ENCODE measurements around the gene NHSL2.

NHSL2 gene

GRCh38 chrX:72107320-72107719 is 196.7 kb downstream of the NHSL2 start:
- DNase-seq (ENCODE audit: insufficient read length) (no peak), FAIRE-seq (no peak)
- TF ChIP-seq TAF1 (IDR thresholded peaks at IDR 0.05; ENCODE audit: borderline replicate concordance, low read depth, low read length): no peak
- no peak for TF ChIP-seq POLR2AphosphoS5 (IDR thresholded peaks at IDR 0.05; ENCODE audit: low read depth, low read length)

DNA sequence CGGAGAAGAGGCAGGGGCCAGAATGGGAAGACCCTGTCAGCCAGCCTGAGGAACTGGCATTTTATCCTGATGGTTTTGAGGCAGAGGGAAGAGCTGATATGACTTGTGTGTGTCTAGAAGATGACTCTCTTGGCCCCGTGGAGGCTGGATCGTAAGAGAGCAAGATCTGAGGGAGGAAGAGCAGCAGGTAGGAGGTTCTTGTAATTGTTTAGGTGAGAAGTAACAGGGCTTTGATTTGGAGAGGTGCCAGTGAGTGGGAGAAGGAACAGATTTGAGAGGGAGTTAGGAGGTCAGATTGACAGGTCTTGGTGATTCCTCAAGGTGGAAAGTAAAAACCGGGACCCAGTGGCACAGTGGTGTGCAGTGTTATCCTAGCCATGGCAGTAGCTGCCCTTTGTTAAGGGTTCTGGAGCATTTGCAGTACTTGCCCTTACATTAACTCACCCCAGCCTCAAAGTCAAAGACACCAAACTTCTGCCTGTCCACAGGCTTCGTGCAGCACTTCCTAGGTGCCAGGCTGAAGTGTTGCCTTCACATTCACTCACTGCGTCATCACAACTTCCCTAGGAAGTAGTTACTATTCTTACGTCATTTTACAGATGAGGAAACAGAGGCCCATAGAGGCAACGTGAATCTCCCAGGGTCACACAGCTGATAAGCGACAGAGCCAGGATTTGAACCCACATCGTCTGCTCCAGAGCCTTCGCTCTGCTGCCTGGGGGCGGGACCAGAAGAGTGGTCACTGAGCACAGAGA is 197.4 kb downstream of the NHSL2 start:
- FAIRE-seq: no peak
- TF ChIP-seq POLR2AphosphoS5 (IDR thresholded peaks at IDR 0.05; ENCODE audit: low read depth, low read length): no peak
- TF ChIP-seq TAF1 (IDR thresholded peaks at IDR 0.05; ENCODE audit: borderline replicate concordance, low read depth, low read length): no peak
- no peak for TF ChIP-seq POLR2A (IDR thresholded peaks at IDR 0.05; ENCODE audit: low read depth, low read length)
- DNase-seq (ENCODE audit: insufficient read length): no peak

GRCh38 chrX:72108666-72109065 is 198.0 kb downstream of the NHSL2 start:
- FAIRE-seq (no peak), DNase-seq (ENCODE audit: insufficient read length) (no peak)
- TF ChIP-seq POLR2AphosphoS5 (IDR thresholded peaks at IDR 0.05; ENCODE audit: low read depth, low read length): no peak
- TF ChIP-seq POLR2A (IDR thresholded peaks at IDR 0.05; ENCODE audit: low read depth, low read length): no peak
- no peak for TF ChIP-seq TAF1 (IDR thresholded peaks at IDR 0.05; ENCODE audit: borderline replicate concordance, low read depth, low read length)

GRCh38 chrX:72110051-72110875 is 199.6 kb downstream of the NHSL2 start:
- DNase-seq (ENCODE audit: insufficient read length) (no peak), FAIRE-seq (peak; percentile 21)
- TF ChIP-seq POLR2AphosphoS5 (IDR thresholded peaks at IDR 0.05; ENCODE audit: low read depth, low read length): no peak
- no peak for TF ChIP-seq TAF1 (IDR thresholded peaks at IDR 0.05; ENCODE audit: borderline replicate concordance, low read depth, low read length)
- no peak for TF ChIP-seq POLR2A (IDR thresholded peaks at IDR 0.05; ENCODE audit: low read depth, low read length)

DNA sequence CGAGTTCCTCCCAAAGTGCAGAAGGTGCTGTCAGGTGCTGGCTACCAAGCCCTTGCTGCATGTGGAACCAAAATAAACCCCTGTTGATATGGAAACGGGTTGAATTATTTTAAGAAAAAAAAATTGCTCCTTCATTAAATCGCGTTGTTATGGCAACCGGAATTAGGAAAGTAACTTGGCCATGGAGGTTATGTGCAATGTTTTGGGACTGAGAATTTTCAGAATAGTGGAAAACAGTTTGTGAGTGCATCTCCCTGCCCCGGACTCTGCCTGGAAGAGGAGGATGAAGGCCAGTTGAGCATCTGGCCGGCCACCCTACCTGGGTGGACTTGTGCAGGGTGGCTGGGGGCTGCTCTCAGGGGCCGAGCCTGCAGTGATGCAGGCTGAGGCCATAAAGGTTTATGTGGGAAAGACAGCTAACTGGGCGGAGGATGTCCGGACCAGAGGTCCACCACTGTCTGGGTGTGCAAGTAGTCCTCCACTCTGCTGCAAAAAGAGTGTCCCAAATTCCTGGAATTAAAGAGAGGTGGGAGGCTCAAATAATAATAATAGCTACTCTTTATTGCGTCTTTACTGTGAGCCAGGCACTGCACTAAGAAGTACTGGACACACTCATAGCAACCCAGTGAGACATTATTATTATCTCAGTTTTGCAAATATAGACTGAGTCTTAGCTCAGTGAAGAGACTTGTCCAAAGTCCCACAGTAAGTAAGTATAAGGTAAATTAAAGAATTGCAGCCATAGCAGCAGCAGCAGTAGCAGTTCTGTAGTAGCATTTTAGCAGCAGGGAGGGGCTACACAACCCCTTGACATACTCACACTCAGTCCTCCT is 200.4 kb downstream of the NHSL2 start:
- no peak for FAIRE-seq
- no peak for DNase-seq (ENCODE audit: insufficient read length)
- TF ChIP-seq POLR2AphosphoS5 (IDR thresholded peaks at IDR 0.05; ENCODE audit: low read depth, low read length) (no peak), TAF1 (IDR thresholded peaks at IDR 0.05; ENCODE audit: borderline replicate concordance, low read depth, low read length) (no peak), POLR2A (IDR thresholded peaks at IDR 0.05; ENCODE audit: low read depth, low read length) (no peak)

- DNase-seq (ENCODE audit: insufficient read length): no peak
- no peak for TF ChIP-seq TAF1 (IDR thresholded peaks at IDR 0.05; ENCODE audit: borderline replicate concordance, low read depth, low read length)
- no peak for TF ChIP-seq POLR2A (IDR thresholded peaks at IDR 0.05; ENCODE audit: low read depth, low read length)
- no peak for TF ChIP-seq POLR2AphosphoS5 (IDR thresholded peaks at IDR 0.05; ENCODE audit: low read depth, low read length)
- no peak for FAIRE-seq
Measured at GRCh38 chrX:72113461-72113860, 202.8 kb downstream of the NHSL2 start.

GRCh38 chrX:72114306-72114705 is 203.7 kb downstream of the NHSL2 start:
- TF ChIP-seq TAF1 (IDR thresholded peaks at IDR 0.05; ENCODE audit: borderline replicate concordance, low read depth, low read length) (no peak), POLR2AphosphoS5 (IDR thresholded peaks at IDR 0.05; ENCODE audit: low read depth, low read length) (no peak), POLR2A (IDR thresholded peaks at IDR 0.05; ENCODE audit: low read depth, low read length) (no peak)
- FAIRE-seq (no peak), DNase-seq (ENCODE audit: insufficient read length) (no peak)

GRCh38 chrX:72114807-72115206 is 204.2 kb downstream of the NHSL2 start:
- DNase-seq (ENCODE audit: insufficient read length) (no peak), FAIRE-seq (no peak)
- TF ChIP-seq TAF1 (IDR thresholded peaks at IDR 0.05; ENCODE audit: borderline replicate concordance, low read depth, low read length): no peak
- TF ChIP-seq POLR2AphosphoS5 (IDR thresholded peaks at IDR 0.05; ENCODE audit: low read depth, low read length): no peak
- TF ChIP-seq POLR2A (IDR thresholded peaks at IDR 0.05; ENCODE audit: low read depth, low read length): no peak

- FAIRE-seq (no peak), DNase-seq (ENCODE audit: insufficient read length) (no peak)
- TF ChIP-seq TAF1 (IDR thresholded peaks at IDR 0.05; ENCODE audit: borderline replicate concordance, low read depth, low read length) (no peak), POLR2A (IDR thresholded peaks at IDR 0.05; ENCODE audit: low read depth, low read length) (no peak), POLR2AphosphoS5 (IDR thresholded peaks at IDR 0.05; ENCODE audit: low read depth, low read length) (no peak)
Measured at GRCh38 chrX:72115380-72115779, 204.7 kb downstream of the NHSL2 start.

- DNase-seq (ENCODE audit: insufficient read length): no peak
- no peak for FAIRE-seq
Measured at GRCh38 chrX:72117636-72118210, 207.1 kb downstream of the NHSL2 start.

GRCh38 chrX:72120837-72121236 is 210.2 kb downstream of the NHSL2 start:
- DNase-seq (ENCODE audit: insufficient read length) (no peak), FAIRE-seq (no peak)
- no peak for TF ChIP-seq POLR2AphosphoS5 (IDR thresholded peaks at IDR 0.05; ENCODE audit: low read depth, low read length)
- no peak for TF ChIP-seq TAF1 (IDR thresholded peaks at IDR 0.05; ENCODE audit: borderline replicate concordance, low read depth, low read length)
- no peak for TF ChIP-seq POLR2A (IDR thresholded peaks at IDR 0.05; ENCODE audit: low read depth, low read length)

More at GRCh38 chrX:72117636-72118210, 207.1 kb downstream of the NHSL2 start:
- TF ChIP-seq POLR2A (IDR thresholded peaks at IDR 0.05; ENCODE audit: low read depth, low read length) (no peak), POLR2AphosphoS5 (IDR thresholded peaks at IDR 0.05; ENCODE audit: low read depth, low read length) (no peak), TAF1 (IDR thresholded peaks at IDR 0.05; ENCODE audit: borderline replicate concordance, low read depth, low read length) (no peak)
